Astrocyte (in vitro differentiated cells and primary cell): ENCODE data around the gene RNF103. TPM values are rescaled to one million over a fixed set of nuclear protein-coding genes. Genes with fewer than 3 reads are reported as not detected.

Experiments used
- DNase-seq: peaks from one replicate; pipeline ENCODE4 v3.0.0-alpha.2; 2010; ENCODE audit warnings: low read depth
- FAIRE-seq: peaks from 2 replicates; lab custom pipeline; 2011; peaks lifted over from hg19 to GRCh38; lab: Jason Lieb, UNC
- H2AFZ ChIP-seq: 2 replicates; pipeline ENCODE4 v1.6.0; 2012; ENCODE audit warnings: low read depth, low read length, inconsistent platforms
- H3K27ac ChIP-seq: 2 replicates; pipeline ENCODE4 v1.5.1; 2011; ENCODE audit warnings: low read depth, low read length, inconsistent platforms
- H3K27me3 ChIP-seq: 2 replicates; pipeline ENCODE4 v1.6.0; 2011; ENCODE audit warnings: low read length, inconsistent platforms; ENCODE audit not compliant: insufficient read depth
- H3K36me3 ChIP-seq: 2 replicates; pipeline ENCODE4 v1.5.1; 2011; ENCODE audit warnings: low read length, inconsistent platforms; ENCODE audit not compliant: insufficient read depth
- H3K4me1 ChIP-seq: 2 replicates; pipeline ENCODE4 v1.5.1; 2011; ENCODE audit warnings: low read length, inconsistent platforms; ENCODE audit not compliant: insufficient read depth
- H3K4me2 ChIP-seq: 2 replicates; pipeline ENCODE4 v1.6.0; 2012; ENCODE audit warnings: low read length, inconsistent platforms
- H3K4me3 ChIP-seq: 2 replicates; pipeline ENCODE4 v1.5.1; 2011; ENCODE audit warnings: low read depth, mild to moderate bottlenecking, low read length, inconsistent platforms; ENCODE audit not compliant: insufficient read depth
- H3K79me2 ChIP-seq: 2 replicates; pipeline ENCODE4 v1.6.0; 2012; ENCODE audit warnings: mild to moderate bottlenecking, low read length, inconsistent platforms; ENCODE audit not compliant: insufficient read depth
- H3K9ac ChIP-seq: 2 replicates; pipeline ENCODE4 v1.6.0; 2012; ENCODE audit warnings: mild to moderate bottlenecking, low read length, inconsistent platforms
- H3K9me3 ChIP-seq: 2 replicates; pipeline ENCODE4 v1.5.1; 2012; ENCODE audit warnings: low read depth, mild to moderate bottlenecking, low read length, inconsistent platforms; ENCODE audit not compliant: insufficient read depth
- H4K20me1 ChIP-seq: 2 replicates; pipeline ENCODE4 v1.6.0; 2012; ENCODE audit warnings: low read length, inconsistent platforms; ENCODE audit not compliant: insufficient read depth
- H3K27ac Mint-ChIP-seq: one replicate; pipeline ENCODE4 v1.8.0; 2021; ENCODE audit warnings: mild to moderate bottlenecking, mixed read lengths; ENCODE audit not compliant: unreplicated experiment
- H3K27me3 Mint-ChIP-seq: one replicate; pipeline ENCODE4 v1.8.0; 2021; ENCODE audit warnings: low read depth, mixed read lengths; ENCODE audit not compliant: unreplicated experiment
- H3K36me3 Mint-ChIP-seq: one replicate; pipeline ENCODE4 v1.8.0; 2021; ENCODE audit warnings: low read depth, mixed read lengths; ENCODE audit not compliant: unreplicated experiment
- H3K4me1 Mint-ChIP-seq: one replicate; pipeline ENCODE4 v1.8.0; 2021; ENCODE audit warnings: low read depth, mixed read lengths; ENCODE audit not compliant: unreplicated experiment
- H3K4me3 Mint-ChIP-seq: one replicate; pipeline ENCODE4 v1.8.0; 2021; ENCODE audit warnings: mild to moderate bottlenecking, moderate library complexity, mixed read lengths; ENCODE audit not compliant: unreplicated experiment
- H3K9me3 Mint-ChIP-seq: one replicate; pipeline ENCODE4 v1.8.0; 2021; ENCODE audit warnings: mild to moderate bottlenecking, mixed read lengths; ENCODE audit not compliant: unreplicated experiment
- EZH2 ChIP-seq: IDR thresholded peaks from 2 replicates; pipeline ENCODE4 v1.6.1; 2012; ENCODE audit warnings: mild to moderate bottlenecking, low read length, inconsistent platforms; ENCODE audit not compliant: insufficient read depth
- total RNA-seq: library from RNA; stranded (reverse); gene quantifications from 2 replicates; pipeline ENCODE4 v1.2.1, GENCODE V29; 2021
- TF ChIP-seq, protein P1 (sequence below): IDR thresholded peaks from 2 replicates; pipeline ENCODE4 v1.5.1; 2011; ENCODE audit warnings: low read depth, mild to moderate bottlenecking, inconsistent platforms, low read length, moderate library complexity; ENCODE audit not compliant: insufficient read depth

The RNF103 gene
- total RNA-seq, 1 donor from 2014 or later, result 21.5 TPM

DNA sequence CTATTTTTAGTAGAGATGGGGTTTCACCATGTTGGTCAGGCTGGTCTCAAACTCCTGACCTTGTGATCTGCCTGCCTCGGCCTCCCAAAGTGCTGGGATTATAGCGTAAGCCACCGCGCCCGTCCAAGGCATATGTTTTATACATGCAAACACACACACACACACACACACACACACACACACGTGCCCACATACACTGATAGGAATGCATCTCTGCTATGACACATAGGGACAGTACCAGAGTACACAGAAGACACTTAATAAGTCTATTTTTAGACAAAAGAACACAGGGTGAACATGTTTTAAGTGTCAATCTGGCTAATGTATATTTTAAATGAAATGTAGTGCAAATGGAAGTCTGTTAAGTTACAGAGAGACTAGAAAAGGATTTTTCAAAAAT lies 10.7 kb upstream of the RNF103 start:
- no peaks in the 10 kb centered on the region for H3K9me3 Mint-ChIP-seq
- no peaks in the 10 kb centered on the region for H3K27me3 Mint-ChIP-seq
- H3K4me3 Mint-ChIP-seq, result no peak overlapping the region
- H3K36me3 Mint-ChIP-seq, result no peaks in the 10 kb centered on the region
- Histone ChIP-seq H3K27me3 (no peaks in the 10 kb centered on the region), H4K20me1 (no peaks in the 10 kb centered on the region), H3K79me2 (no peaks in the 10 kb centered on the region), H3K9ac (no peak overlapping the region), H3K9me3 (no peaks in the 10 kb centered on the region), H3K36me3 (no peaks in the 10 kb centered on the region), H2AFZ (no peak overlapping the region), H3K4me2 (no peak overlapping the region), H3K4me1 (no peaks in the 10 kb centered on the region), H3K27ac (no peak overlapping the region), H3K4me3 (no peak overlapping the region)
- H3K4me1 Mint-ChIP-seq, result peaks cover 2% of the 10 kb centered on the region
- DNase-seq (no peak), FAIRE-seq (no peak)
- H3K27ac Mint-ChIP-seq, result no peak overlapping the region
- no peak for TF ChIP-seq EZH2
- TF ChIP-seq, protein P1, sequence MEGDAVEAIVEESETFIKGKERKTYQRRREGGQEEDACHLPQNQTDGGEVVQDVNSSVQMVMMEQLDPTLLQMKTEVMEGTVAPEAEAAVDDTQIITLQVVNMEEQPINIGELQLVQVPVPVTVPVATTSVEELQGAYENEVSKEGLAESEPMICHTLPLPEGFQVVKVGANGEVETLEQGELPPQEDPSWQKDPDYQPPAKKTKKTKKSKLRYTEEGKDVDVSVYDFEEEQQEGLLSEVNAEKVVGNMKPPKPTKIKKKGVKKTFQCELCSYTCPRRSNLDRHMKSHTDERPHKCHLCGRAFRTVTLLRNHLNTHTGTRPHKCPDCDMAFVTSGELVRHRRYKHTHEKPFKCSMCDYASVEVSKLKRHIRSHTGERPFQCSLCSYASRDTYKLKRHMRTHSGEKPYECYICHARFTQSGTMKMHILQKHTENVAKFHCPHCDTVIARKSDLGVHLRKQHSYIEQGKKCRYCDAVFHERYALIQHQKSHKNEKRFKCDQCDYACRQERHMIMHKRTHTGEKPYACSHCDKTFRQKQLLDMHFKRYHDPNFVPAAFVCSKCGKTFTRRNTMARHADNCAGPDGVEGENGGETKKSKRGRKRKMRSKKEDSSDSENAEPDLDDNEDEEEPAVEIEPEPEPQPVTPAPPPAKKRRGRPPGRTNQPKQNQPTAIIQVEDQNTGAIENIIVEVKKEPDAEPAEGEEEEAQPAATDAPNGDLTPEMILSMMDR, result no peak

DNA sequence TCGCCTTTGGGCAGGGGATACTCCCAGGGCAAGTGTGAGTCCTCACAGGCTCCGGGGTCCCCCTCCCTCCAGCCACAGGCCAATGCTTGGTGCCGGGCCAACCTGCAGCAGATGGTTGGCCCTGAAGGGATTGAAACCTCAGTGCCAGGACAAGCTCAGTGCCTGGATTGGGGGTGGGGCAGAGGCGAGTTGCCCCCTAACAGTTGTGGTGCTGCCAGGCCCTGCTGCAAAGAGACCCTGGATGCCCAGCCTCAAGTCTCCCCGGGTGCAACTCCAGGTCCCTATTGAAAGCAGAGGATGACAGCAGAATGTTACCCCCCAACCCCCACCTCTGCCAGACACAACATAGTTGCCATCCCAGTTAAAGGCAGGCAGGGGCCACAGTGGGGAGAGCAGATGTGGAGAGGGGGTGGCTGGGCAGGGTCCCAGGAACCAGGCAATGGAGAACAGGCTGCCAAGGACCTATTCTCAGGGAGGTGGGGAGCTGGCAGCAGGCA lies 9.5 kb upstream of the RNF103 start:
- no peaks in the 10 kb centered on the region for H3K9me3 Mint-ChIP-seq
- DNase-seq (no peak), FAIRE-seq (no peak)
- no peak overlapping the region for H3K27ac Mint-ChIP-seq
- no peaks in the 10 kb centered on the region for H3K27me3 Mint-ChIP-seq
- Histone ChIP-seq H3K79me2 (no peaks in the 10 kb centered on the region), H3K27me3 (no peaks in the 10 kb centered on the region), H2AFZ (no peak overlapping the region), H4K20me1 (no peaks in the 10 kb centered on the region), H3K4me2 (no peak overlapping the region), H3K9me3 (no peaks in the 10 kb centered on the region), H3K27ac (no peak overlapping the region), H3K4me3 (no peak overlapping the region), H3K4me1 (no peaks in the 10 kb centered on the region), H3K9ac (no peak overlapping the region), H3K36me3 (no peaks in the 10 kb centered on the region)
- no peaks in the 10 kb centered on the region for H3K36me3 Mint-ChIP-seq
- H3K4me3 Mint-ChIP-seq, result no peak overlapping the region
- peaks cover 6% of the 10 kb centered on the region for H3K4me1 Mint-ChIP-seq
- TF ChIP-seq, protein P1, result no peak
- TF ChIP-seq EZH2, result no peak

DNA sequence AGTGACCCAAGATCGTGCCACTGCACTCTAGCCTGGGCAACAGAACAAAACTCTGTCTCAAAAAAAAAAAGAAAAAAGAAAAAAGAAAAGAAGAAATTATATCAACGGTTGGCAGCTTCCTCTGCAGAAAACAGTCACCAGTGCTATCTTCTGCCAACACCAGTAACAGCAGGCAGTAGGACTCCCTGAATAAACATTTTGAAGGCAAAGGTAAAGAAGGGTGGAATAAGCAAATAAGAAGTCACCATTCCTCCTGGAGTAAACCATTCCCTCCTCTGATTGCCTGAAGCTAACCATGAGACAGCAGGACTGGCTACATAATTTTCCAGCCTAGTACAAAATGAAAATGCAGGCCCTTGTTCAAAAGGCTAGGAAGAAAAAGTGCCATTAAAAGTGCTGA lies 9.0 kb upstream of the RNF103 start:
- Histone ChIP-seq H3K9ac (no peak overlapping the region), H3K4me3 (no peak overlapping the region), H3K36me3 (no peaks in the 10 kb centered on the region), H4K20me1 (no peaks in the 10 kb centered on the region), H3K79me2 (no peaks in the 10 kb centered on the region), H3K4me1 (no peaks in the 10 kb centered on the region), H2AFZ (no peak overlapping the region), H3K27me3 (no peaks in the 10 kb centered on the region), H3K4me2 (no peak overlapping the region), H3K27ac (no peak overlapping the region), H3K9me3 (no peaks in the 10 kb centered on the region)
- no peak overlapping the region for H3K27ac Mint-ChIP-seq
- FAIRE-seq (no peak), DNase-seq (no peak)
- H3K4me3 Mint-ChIP-seq, result no peak overlapping the region
- TF ChIP-seq, protein P1, result no peak
- TF ChIP-seq EZH2, result no peak
- H3K27me3 Mint-ChIP-seq, result no peaks in the 10 kb centered on the region
- no peaks in the 10 kb centered on the region for H3K36me3 Mint-ChIP-seq
- H3K9me3 Mint-ChIP-seq, result no peaks in the 10 kb centered on the region
- H3K4me1 Mint-ChIP-seq, result peaks cover 8% of the 10 kb centered on the region
